ENCODE measurements around the gene TUBGCP5.

Gene TUBGCP5

GRCh38 chr15:22973987-22974386, 65.4 kb downstream of the TUBGCP5 start:
- DNase-seq = no peak

- DNase-seq = no peak
Observed at GRCh38 chr15:22973286-22973685, 66.1 kb downstream of the TUBGCP5 start.

- no peak for DNase-seq
Observed at GRCh38 chr15:22969489-22969888, 69.9 kb downstream of the TUBGCP5 start.

- DNase-seq = peak; percentile 83
Observed at GRCh38 chr15:22968366-22968765, 71.0 kb downstream of the TUBGCP5 start.

- DNase-seq = no peak
Observed at GRCh38 chr15:22967084-22967770, 72.1 kb downstream of the TUBGCP5 start.

GRCh38 chr15:22966321-22967083, 72.9 kb downstream of the TUBGCP5 start:
- DNase-seq = no peak

GRCh38 chr15:22963641-22964040, 75.7 kb downstream of the TUBGCP5 start:
- DNase-seq = no peak

GRCh38 chr15:22962611-22963010, 76.8 kb downstream of the TUBGCP5 start:
- no peak for DNase-seq

GRCh38 chr15:22961762-22962161, 77.6 kb downstream of the TUBGCP5 start:
- DNase-seq = peak; percentile 38

GRCh38 chr15:22960556-22960955, 78.8 kb downstream of the TUBGCP5 start:
- DNase-seq = no peak

- no peak for DNase-seq
Observed at GRCh38 chr15:22960126-22960525, 79.2 kb downstream of the TUBGCP5 start.

- no peak for DNase-seq
Observed at GRCh38 chr15:22959321-22960101, 79.9 kb downstream of the TUBGCP5 start.

GRCh38 chr15:22958487-22959280, 80.7 kb downstream of the TUBGCP5 start:
- no peak for DNase-seq

- DNase-seq = no peak
Observed at GRCh38 chr15:22956978-22957260, 82.5 kb downstream of the TUBGCP5 start.

- DNase-seq = no peak
Observed at GRCh38 chr15:22956257-22956977, 83.0 kb downstream of the TUBGCP5 start.

- no peak for DNase-seq
Observed at GRCh38 chr15:22955544-22956119, 83.7 kb downstream of the TUBGCP5 start.

- DNase-seq = no peak
Observed at GRCh38 chr15:22954798-22955543, 84.4 kb downstream of the TUBGCP5 start.

GRCh38 chr15:22954326-22954725, 85.0 kb downstream of the TUBGCP5 start:
- DNase-seq = no peak

- DNase-seq = no peak
Observed at GRCh38 chr15:22952796-22953579, 86.4 kb downstream of the TUBGCP5 start.

Measured in EL (cell line).